ENCODE measurements around the gene FUT1.

FUT1 gene

GRCh38 chr19:48749571-48750198 lies 2.8 kb downstream of the FUT1 start:
- Histone ChIP-seq H3K27ac (ENCODE audit: low read length) (no peak overlapping the region), H3K27me3 (ENCODE audit: insufficient read depth, low read length) (peaks cover 23% of the 10 kb centered on the region), H3K4me1 (ENCODE audit: insufficient read depth, low read length) (peaks cover 8% of the 10 kb centered on the region; the same call in 1 of the 2 replicates), H3K4me3 (ENCODE audit: low read length) (no peak overlapping the region), H3K9me3 (ENCODE audit: insufficient read depth, low read depth, low read length) (no peaks in the 10 kb centered on the region), H3K36me3 (ENCODE audit: insufficient read depth, low read depth, low read length) (peaks cover 23% of the 10 kb centered on the region), H3K9ac (ENCODE audit: low read depth, low read length) (no peak overlapping the region)

GRCh38 chr19:48746738-48747575 lies 5.5 kb downstream of the FUT1 start, which contains the start of gene IZUMO1:
IZUMO1 (minus strand) TSS chr19:48746909; CDS start chr19:48745859, 1,050 bp downstream.
- H3K27me3 ChIP-seq (ENCODE audit: insufficient read depth, low read length): peaks cover 2% of the 10 kb centered on the region; the same call in 1 of the 2 replicates
- no peaks in the 10 kb centered on the region for H3K9me3 ChIP-seq (ENCODE audit: insufficient read depth, low read depth, low read length)
- H3K4me1 ChIP-seq (ENCODE audit: insufficient read depth, low read length): no peaks in the 10 kb centered on the region; the same call in 1 of the 2 replicates
- peak within 1 kb of the TSS; percentile 3 for H3K27ac ChIP-seq (ENCODE audit: low read length)
- H3K36me3 ChIP-seq (ENCODE audit: insufficient read depth, low read depth, low read length): peaks cover 23% of the 10 kb centered on the region
- peak within 1 kb of the TSS; percentile 69; the same call in 1 of the 2 replicates for H3K9ac ChIP-seq (ENCODE audit: low read depth, low read length)
- H3K4me3 ChIP-seq (ENCODE audit: low read length): peak within 1 kb of the TSS; percentile 82

- no peaks in the 10 kb centered on the region; the same call in 1 of the 2 replicates for H3K4me1 ChIP-seq (ENCODE audit: insufficient read depth, low read length)
These were observed 6.3 kb downstream of the FUT1 start for GRCh38 chr19:48746110-48746509.

GRCh38 chr19:48745208-48745995 lies 7.0 kb downstream of the FUT1 start:
- Histone ChIP-seq H3K27me3 (ENCODE audit: insufficient read depth, low read length) (peaks cover 9% of the 10 kb centered on the region), H3K27ac (ENCODE audit: low read length) (no peak overlapping the region), H3K36me3 (ENCODE audit: insufficient read depth, low read depth, low read length) (peaks cover 19% of the 10 kb centered on the region; the same call in 1 of the 2 replicates), H3K4me3 (ENCODE audit: low read length) (no peak overlapping the region), H3K9me3 (ENCODE audit: insufficient read depth, low read depth, low read length) (no peaks in the 10 kb centered on the region), H3K9ac (ENCODE audit: low read depth, low read length) (no peak overlapping the region), H3K4me1 (ENCODE audit: insufficient read depth, low read length) (no peaks in the 10 kb centered on the region; the same call in 1 of the 2 replicates)

More at GRCh38 chr19:48746110-48746509, 6.3 kb downstream of the FUT1 start:
- Histone ChIP-seq H3K9me3 (ENCODE audit: insufficient read depth, low read depth, low read length) (no peaks in the 10 kb centered on the region), H3K4me3 (ENCODE audit: low read length) (peak overlapping the region; percentile 82; the same call in 1 of the 2 replicates), H3K9ac (ENCODE audit: low read depth, low read length) (peak overlapping the region; percentile 69; the same call in 1 of the 2 replicates), H3K36me3 (ENCODE audit: insufficient read depth, low read depth, low read length) (peaks cover 23% of the 10 kb centered on the region), H3K27ac (ENCODE audit: low read length) (peak overlapping the region; percentile 3), H3K27me3 (ENCODE audit: insufficient read depth, low read length) (peaks cover 2% of the 10 kb centered on the region; the same call in 1 of the 2 replicates)

- H3K27ac ChIP-seq (ENCODE audit: low read length): no peak overlapping the region
- H3K9ac ChIP-seq (ENCODE audit: low read depth, low read length): no peak overlapping the region
- peaks cover 24% of the 10 kb centered on the region for H3K27me3 ChIP-seq (ENCODE audit: insufficient read depth, low read length)
- 0 out of 2 replicates have a peak overlapping the region, but pooled peaks have one; percentile 41 for H3K4me3 ChIP-seq (ENCODE audit: low read length)
- H3K36me3 ChIP-seq (ENCODE audit: insufficient read depth, low read depth, low read length): no peaks in the 10 kb centered on the region
- H3K4me1 ChIP-seq (ENCODE audit: insufficient read depth, low read length): peaks cover 4% of the 10 kb centered on the region; the same call in 1 of the 2 replicates
- H3K9me3 ChIP-seq (ENCODE audit: insufficient read depth, low read depth, low read length): no peaks in the 10 kb centered on the region
These were observed 10.3 kb downstream of the FUT1 start for GRCh38 chr19:48742096-48742495.

DNA sequence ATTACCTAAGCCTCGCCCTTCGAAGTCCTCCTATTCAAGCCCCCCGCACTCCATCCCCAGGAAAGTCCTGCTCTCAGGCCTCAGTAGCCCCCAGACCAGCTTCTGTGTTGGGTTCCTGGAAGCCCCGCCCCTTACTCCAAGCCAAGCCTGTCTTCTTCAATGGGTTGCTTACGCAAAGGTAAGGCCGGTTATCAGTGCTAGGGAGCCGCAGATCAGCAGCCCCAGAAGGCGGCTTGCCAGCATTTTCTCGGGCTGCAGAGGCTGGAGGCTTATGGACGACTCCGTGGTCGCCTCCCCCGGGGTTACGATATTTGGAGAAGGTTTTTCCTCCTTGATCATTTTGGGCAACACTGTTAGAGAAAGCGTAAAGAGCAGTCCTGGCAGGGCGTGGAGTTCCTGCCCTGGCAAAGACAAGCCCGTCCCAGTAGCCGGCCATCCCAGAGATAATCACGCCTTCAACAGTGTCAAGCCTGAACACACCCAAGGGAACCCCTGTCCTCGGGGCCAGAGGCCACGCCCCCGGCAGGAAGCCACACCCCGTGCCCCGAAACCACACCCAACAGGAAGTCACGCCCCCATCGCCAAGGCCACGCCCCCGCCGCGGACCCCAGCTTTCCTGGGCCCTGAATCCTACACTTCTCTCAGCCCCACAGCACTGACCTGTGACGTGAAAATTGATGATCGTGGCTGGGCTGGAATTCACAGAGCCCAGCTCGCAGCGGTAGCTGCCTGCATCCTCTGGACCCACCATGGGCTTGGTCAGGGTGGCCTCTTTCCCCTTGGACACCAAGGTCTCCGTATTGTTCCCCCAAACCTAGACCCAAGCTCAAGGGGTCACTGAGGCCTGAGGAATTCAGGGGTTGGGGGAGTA lies 11.1 kb downstream of the FUT1 start:
- Histone ChIP-seq H3K9me3 (ENCODE audit: insufficient read depth, low read depth, low read length) (no peaks in the 10 kb centered on the region), H3K36me3 (ENCODE audit: insufficient read depth, low read depth, low read length) (no peaks in the 10 kb centered on the region), H3K27ac (ENCODE audit: low read length) (no peak overlapping the region), H3K9ac (ENCODE audit: low read depth, low read length) (no peak overlapping the region), H3K27me3 (ENCODE audit: insufficient read depth, low read length) (peaks cover 24% of the 10 kb centered on the region), H3K4me1 (ENCODE audit: insufficient read depth, low read length) (peaks cover 4% of the 10 kb centered on the region; the same call in 1 of the 2 replicates), H3K4me3 (ENCODE audit: low read length) (peak overlapping the region; percentile 41)

DNA sequence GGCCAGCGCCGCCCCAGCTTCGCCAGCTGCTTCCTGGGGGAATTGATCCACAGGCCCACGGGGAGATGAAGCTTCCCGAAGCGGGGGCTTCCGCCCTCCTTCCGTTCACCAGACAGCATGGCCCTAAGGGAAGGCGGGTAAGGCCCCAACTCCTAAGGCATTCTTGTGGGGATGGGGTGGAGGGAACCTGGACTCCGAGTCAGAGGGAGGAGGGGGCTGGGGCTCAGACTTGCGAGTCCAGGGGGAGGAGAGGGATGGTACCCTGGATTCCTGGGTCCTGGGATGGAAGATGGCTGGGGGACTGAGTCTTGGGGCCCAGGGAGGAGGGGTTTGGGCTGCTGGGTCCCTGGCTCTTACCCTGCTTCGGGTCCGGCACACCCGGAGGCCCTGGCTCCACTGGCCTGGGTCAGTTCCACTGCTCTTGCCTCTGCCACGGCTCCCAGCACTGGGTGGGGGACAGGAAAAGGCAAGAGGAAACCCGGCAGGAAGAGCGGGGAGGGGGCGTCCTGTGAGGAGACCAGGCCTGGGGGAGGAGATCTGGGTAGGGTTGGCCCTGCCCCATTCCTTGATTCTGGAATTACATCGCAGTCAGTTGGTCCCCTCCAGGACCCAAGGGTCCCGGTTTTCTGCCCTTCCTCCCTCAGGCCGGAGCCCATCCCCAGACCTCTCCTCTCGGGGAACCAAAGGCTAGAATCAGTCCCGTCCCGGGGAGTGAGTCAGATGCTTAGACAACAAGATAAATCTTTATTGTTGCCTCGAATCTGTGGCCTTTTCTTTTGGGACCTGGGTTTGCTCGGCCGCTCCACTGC lies 12.1 kb downstream of the FUT1 start, which contains the start of gene RASIP1:
Gene RASIP1, minus strand, starts transcription at position 447 of the 809 bp plus-strand sequence. Its CDS starts 328 bp downstream, at position 119.
- Histone ChIP-seq H3K27me3 (ENCODE audit: insufficient read depth, low read length) (peaks cover 24% of the 10 kb centered on the region), H3K4me3 (ENCODE audit: low read length) (peak within 1 kb of the TSS; percentile 63; the same call in 1 of the 2 replicates), H3K9me3 (ENCODE audit: insufficient read depth, low read depth, low read length) (no peaks in the 10 kb centered on the region), H3K36me3 (ENCODE audit: insufficient read depth, low read depth, low read length) (no peaks in the 10 kb centered on the region), H3K4me1 (ENCODE audit: insufficient read depth, low read length) (peaks cover 4% of the 10 kb centered on the region; the same call in 1 of the 2 replicates), H3K9ac (ENCODE audit: low read depth, low read length) (no peak within 1 kb of the TSS), H3K27ac (ENCODE audit: low read length) (no peak within 1 kb of the TSS)

- H3K27ac ChIP-seq (ENCODE audit: low read length): no peak overlapping the region
- H3K36me3 ChIP-seq (ENCODE audit: insufficient read depth, low read depth, low read length): no peaks in the 10 kb centered on the region
- H3K4me1 ChIP-seq (ENCODE audit: insufficient read depth, low read length): peaks cover 4% of the 10 kb centered on the region; the same call in 1 of the 2 replicates
- H3K9ac ChIP-seq (ENCODE audit: low read depth, low read length): no peak overlapping the region
- H3K4me3 ChIP-seq (ENCODE audit: low read length): peak overlapping the region; percentile 63; the same call in 1 of the 2 replicates
- H3K27me3 ChIP-seq (ENCODE audit: insufficient read depth, low read length): peaks cover 24% of the 10 kb centered on the region
- no peaks in the 10 kb centered on the region for H3K9me3 ChIP-seq (ENCODE audit: insufficient read depth, low read depth, low read length)
These were observed 12.9 kb downstream of the FUT1 start for GRCh38 chr19:48739404-48740163.

DNA sequence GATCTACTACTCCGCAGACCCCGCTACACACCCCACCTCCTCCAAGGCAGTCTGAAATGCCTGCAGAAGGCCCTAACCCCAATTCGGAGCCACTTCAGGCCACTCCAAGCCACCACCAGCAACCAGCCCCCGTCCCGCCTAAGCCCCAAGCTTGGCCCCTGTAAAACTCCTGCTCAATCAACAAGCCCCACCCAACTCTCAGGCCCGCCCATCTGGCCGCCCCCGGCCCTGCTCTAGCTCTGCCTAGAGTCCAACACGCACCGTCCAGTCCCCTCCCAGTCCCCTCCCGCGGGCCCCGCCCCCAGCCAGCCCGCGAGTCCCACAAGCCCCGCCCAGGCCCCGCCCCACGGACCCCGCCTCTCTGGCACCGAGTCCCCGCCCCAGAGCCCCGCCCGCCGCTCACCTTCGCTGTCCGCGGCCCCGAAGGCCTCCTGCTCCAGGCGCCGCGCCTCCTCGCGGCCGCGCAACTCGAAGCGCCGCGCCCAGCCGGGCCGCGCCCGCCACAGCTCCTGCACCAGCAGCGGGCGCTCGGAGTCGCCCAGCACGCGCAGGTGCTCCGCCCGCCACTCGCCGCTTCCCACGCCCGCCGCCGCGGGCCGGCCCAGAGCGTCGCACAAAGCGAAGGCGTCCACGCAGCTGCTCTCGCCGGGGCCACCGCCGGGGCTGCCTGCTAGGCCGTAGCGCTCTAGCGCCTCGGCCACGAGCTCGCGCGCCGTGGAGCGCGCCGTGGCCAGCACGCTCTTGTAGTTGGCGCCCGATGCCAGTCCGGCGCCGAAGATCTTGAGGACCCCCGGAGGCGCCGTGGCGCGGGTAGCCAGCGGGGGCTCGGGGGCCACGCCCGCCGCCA lies 13.7 kb downstream of the FUT1 start:
- peaks cover 4% of the 10 kb centered on the region; the same call in 1 of the 2 replicates for H3K4me1 ChIP-seq (ENCODE audit: insufficient read depth, low read length)
- H3K9ac ChIP-seq (ENCODE audit: low read depth, low read length): peak overlapping the region; percentile 42; the same call in 1 of the 2 replicates
- H3K4me3 ChIP-seq (ENCODE audit: low read length): peak overlapping the region; percentile 63
- peaks cover 24% of the 10 kb centered on the region for H3K27me3 ChIP-seq (ENCODE audit: insufficient read depth, low read length)
- H3K27ac ChIP-seq (ENCODE audit: low read length): no peak overlapping the region
- H3K9me3 ChIP-seq (ENCODE audit: insufficient read depth, low read depth, low read length): no peaks in the 10 kb centered on the region
- H3K36me3 ChIP-seq (ENCODE audit: insufficient read depth, low read depth, low read length): no peaks in the 10 kb centered on the region

All from iPS-20b (cell line).